Spinal cord (tissue), 10 donors: ENCODE measurements around the gene TMEM272. TPM values are rescaled to one million over a fixed set of nuclear protein-coding genes. Genes with fewer than 3 reads are reported as not detected.

Experiments
- DNase-seq, 6 donors: peaks; one replicate each; pipeline versions ENCODE4 v3.0.0 to v3.0.0-alpha.2; 2013 to 2015; ENCODE audit warnings: low spot score in 6 of 6, low read depth in 4 of 6
- H3K27ac ChIP-seq: one replicate; pipeline ENCODE4 v1.5.1; 2013; ENCODE audit warnings: low read depth, low read length, control low read depth
- H3K27me3 ChIP-seq: one replicate; pipeline ENCODE4 v1.6.1; 2013; ENCODE audit warnings: low read length; ENCODE audit not compliant: control insufficient read depth, insufficient read depth
- H3K36me3 ChIP-seq: one replicate; pipeline ENCODE4 v1.6.1; 2013; ENCODE audit warnings: low read length; ENCODE audit not compliant: control insufficient read depth, insufficient read depth
- H3K4me1 ChIP-seq: one replicate; pipeline ENCODE4 v1.6.1; 2013; ENCODE audit warnings: low read length; ENCODE audit not compliant: control insufficient read depth, insufficient read depth
- H3K4me3 ChIP-seq: one replicate; pipeline ENCODE4 v1.5.1; 2013; ENCODE audit warnings: low read depth, low read length, control low read depth
- H3K9me3 ChIP-seq: one replicate; pipeline ENCODE4 v1.6.1; 2013; ENCODE audit warnings: low read length; ENCODE audit not compliant: control insufficient read depth, insufficient read depth
- WGBS: methylation state at CpG from one replicate; pipeline ENCODE4 v1.1.5; 2013; ENCODE audit warnings: missing lambda C conversion rate; ENCODE audit not compliant: insufficient coverage; 5-methylcytosine and 5-hydroxymethylcytosine counted together
- polyA plus RNA-seq, 2 donors: library from polyadenylated mRNA; unstranded; fragments of 120-200 nt; gene quantifications; one replicate each; pipeline ENCODE4 v1.2.1, GENCODE V29; 2013; ENCODE audit not compliant: insufficient read length in 2 of 2
- total RNA-seq, 2 donors: library from RNA; depleted of rRNA in 1 of 2; stranded (reverse); fragments of 120-200 nt in 1 of 2; fragments of >200 nt in 1 of 2; gene quantifications; one replicate each; pipeline versions ENCODE4 v1.2.3 to v1.2.4, GENCODE V29; 2013 to 2014
- donor health status: healthy.

TMEM272 gene
- total and polyA plus RNA-seq, 4 donors: 0.50 to 2.2 (median 1.2) TPM

DNA sequence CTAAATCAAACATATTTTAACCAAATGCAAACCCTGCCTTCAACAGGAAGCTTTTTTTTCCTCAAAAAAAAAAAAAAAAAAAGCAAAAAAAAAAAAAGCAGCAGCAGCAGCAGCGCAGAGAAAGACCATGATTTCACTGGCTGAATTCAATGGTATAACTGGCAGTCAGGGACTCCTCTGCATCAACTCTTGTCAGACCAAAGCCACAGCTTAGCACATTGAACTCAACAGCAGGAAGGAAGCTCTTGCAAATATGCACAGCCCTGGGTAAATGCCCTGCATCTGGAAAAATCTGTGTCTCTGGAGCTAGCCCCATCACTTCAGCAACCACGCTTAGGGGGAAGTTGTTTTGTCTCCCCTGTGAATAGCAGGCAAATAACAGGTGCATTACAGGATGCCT lies 23.4 kb downstream of the TMEM272 start:
- no peaks in the 10 kb centered on the region for H3K9me3 ChIP-seq
- H3K4me3 ChIP-seq: no peak overlapping the region

DNA sequence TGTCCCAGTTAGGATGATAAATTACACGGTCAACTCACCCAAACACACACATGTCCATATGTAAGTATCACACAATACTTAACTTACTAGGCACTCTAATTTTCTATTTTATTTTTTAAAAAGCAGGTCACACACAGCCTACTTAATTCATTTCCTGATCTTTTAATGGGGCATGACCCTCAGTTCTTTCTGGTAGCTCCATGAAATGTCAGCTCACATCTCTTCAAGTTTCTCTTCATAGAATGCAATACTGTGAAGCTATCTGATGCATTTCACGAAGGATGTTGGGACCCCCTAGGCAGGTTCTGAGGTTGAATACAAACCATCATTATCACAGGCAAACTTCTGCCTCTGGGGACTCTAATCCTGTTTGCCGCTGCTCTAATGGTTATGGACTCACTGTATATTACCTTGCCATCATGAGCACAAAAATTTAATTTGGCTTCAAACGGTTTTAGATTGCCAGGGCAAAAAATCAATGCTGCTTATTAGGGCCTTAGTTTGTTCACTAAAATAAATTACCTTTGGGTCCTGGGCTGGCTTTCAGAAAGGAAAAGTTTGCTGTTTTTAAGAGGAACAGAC lies 24.9 kb downstream of the TMEM272 start:
- no peaks in the 10 kb centered on the region for H3K36me3 ChIP-seq
- H3K4me3 ChIP-seq: no peak overlapping the region
- WGBS: 55% methylated on average over 3 of the region's 4 CpGs
- H3K27ac ChIP-seq: no peak overlapping the region
- H3K4me1 ChIP-seq: peaks cover 3% of the 10 kb centered on the region
- no peaks in the 10 kb centered on the region for H3K9me3 ChIP-seq
- peak in 1 of 6 donors; percentile 59 for DNase-seq
- H3K27me3 ChIP-seq: no peaks in the 10 kb centered on the region

More for the DNA sequence above, 23.4 kb downstream of the TMEM272 start:
- Histone ChIP-seq H3K27ac (no peak overlapping the region), H3K4me1 (peaks cover 4% of the 10 kb centered on the region), H3K36me3 (no peaks in the 10 kb centered on the region), H3K27me3 (no peaks in the 10 kb centered on the region)
- DNase-seq: peak in 1 of 6 donors; percentile 28
- WGBS: no CpG with 5 or more reads among the region's 2 CpGs

DNA sequence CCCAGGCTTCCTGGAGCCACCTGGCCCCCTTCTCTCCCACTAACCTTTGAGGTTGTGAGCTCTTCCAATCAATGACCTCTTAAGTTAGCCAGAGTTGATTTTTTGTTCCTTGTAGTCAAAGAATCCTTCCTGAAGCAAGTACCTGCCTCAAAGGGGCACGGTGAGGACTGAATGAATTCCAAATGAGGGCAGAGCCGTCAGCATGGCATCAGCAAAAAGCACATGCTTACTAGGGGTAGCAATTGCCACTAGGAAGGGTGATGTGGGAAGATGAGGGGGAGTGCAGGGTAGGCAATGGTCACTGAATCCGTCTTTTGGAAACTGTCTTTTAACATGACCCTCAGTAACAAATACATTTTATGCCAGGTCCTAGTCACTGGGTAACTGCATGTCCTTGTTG lies 25.4 kb downstream of the TMEM272 start:
- DNase-seq: no peak
- WGBS: 65% methylated on average over 2 of the region's 3 CpGs
- H3K27me3 ChIP-seq: no peaks in the 10 kb centered on the region
- no peaks in the 10 kb centered on the region for H3K36me3 ChIP-seq
- no peak overlapping the region for H3K4me3 ChIP-seq
- H3K9me3 ChIP-seq: no peaks in the 10 kb centered on the region
- peaks cover 3% of the 10 kb centered on the region for H3K4me1 ChIP-seq
- no peak overlapping the region for H3K27ac ChIP-seq

DNA sequence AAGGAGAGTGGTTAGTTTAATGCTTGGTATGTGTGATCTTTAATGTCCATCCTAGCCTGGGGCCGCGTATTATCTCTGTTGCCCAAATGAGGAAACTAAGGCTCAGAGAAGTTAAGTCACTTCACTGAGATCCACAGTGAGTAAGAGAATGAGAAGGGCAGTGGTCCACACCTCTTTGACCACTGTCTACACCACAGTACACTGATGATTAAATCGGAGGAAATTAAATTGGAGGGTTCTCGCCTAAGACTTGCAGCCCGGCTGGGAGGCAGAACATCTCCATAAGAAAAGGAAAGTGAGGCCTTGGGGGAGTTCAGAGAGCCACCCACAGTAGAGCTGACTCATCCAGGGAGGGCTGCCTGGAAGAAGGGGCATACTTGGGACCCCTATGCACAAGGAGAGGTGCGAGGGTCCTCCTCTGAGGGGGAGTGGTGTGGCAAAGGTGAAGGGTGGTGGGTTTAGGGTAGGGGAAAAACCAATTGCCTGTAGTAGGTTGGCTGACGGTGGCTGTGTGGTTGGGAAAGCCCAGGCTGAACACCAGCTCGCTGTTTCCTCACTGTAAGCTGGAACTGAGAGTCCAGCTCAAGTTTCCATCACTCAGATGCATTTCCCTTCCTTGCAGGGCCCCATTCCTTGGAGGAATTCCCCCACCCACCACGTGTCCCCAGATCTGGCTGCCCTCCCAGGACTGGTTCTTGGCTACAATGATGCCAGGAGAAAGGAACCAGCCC lies 26.0 kb downstream of the TMEM272 start:
- DNase-seq: peak in 1 of 6 donors; percentile 38
- H3K4me3 ChIP-seq: no peak overlapping the region
- H3K9me3 ChIP-seq: no peaks in the 10 kb centered on the region
- peaks cover 3% of the 10 kb centered on the region for H3K4me1 ChIP-seq
- H3K36me3 ChIP-seq: no peaks in the 10 kb centered on the region
- WGBS: 75% methylated on average over 5 of the region's 9 CpGs
- H3K27ac ChIP-seq: no peak overlapping the region
- no peaks in the 10 kb centered on the region for H3K27me3 ChIP-seq

DNA sequence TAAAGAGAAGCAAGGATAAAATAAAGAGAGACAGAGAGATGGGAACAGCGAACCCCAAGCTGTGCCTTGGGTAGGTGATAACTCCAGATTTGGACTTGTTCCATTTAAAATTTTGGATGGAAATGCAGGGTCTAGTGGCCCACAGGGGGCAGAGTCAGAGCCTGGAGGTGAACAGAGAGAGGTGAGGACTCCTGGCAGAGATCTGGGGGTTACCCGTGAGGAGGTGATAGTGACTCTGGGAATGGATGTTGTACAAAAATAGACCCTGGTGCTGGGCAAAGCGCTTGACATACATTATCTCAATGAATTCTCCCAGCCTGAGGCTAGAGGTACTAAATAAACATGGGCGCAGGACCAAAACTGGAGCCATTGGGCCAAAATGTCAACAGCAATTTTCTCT lies 26.7 kb downstream of the TMEM272 start:
- Histone ChIP-seq H3K27ac (no peak overlapping the region), H3K4me3 (no peak overlapping the region), H3K4me1 (peaks cover 3% of the 10 kb centered on the region), H3K9me3 (no peaks in the 10 kb centered on the region), H3K36me3 (no peaks in the 10 kb centered on the region), H3K27me3 (no peaks in the 10 kb centered on the region)
- 100% methylated on average over 1 of the region's 4 CpGs for WGBS
- no peak for DNase-seq

DNA sequence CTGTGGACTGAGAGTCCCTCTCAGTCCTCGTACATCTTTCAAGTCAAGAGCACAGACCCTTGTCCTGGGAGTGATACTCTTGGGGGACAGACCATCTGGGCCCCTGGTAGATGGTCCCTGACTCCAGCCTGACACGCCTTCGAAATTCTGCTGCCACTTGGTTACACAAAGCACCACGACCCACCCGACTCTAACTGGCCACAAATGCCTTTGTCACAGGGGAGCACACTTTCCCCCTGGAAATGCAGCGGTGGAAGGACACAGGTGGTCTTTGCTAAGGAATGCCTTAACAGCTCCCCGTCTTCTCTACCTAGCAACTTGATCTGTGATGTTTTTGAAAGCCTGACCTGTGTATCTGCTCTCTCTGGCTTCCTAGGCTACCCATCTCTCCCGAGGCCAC lies 27.3 kb downstream of the TMEM272 start:
- Histone ChIP-seq H3K4me3 (no peak overlapping the region), H3K27me3 (no peaks in the 10 kb centered on the region), H3K4me1 (peaks cover 3% of the 10 kb centered on the region), H3K9me3 (no peaks in the 10 kb centered on the region), H3K27ac (no peak overlapping the region), H3K36me3 (no peaks in the 10 kb centered on the region)
- WGBS: 86% methylated on average over 7 of the region's 8 CpGs
- DNase-seq: no peak

DNA sequence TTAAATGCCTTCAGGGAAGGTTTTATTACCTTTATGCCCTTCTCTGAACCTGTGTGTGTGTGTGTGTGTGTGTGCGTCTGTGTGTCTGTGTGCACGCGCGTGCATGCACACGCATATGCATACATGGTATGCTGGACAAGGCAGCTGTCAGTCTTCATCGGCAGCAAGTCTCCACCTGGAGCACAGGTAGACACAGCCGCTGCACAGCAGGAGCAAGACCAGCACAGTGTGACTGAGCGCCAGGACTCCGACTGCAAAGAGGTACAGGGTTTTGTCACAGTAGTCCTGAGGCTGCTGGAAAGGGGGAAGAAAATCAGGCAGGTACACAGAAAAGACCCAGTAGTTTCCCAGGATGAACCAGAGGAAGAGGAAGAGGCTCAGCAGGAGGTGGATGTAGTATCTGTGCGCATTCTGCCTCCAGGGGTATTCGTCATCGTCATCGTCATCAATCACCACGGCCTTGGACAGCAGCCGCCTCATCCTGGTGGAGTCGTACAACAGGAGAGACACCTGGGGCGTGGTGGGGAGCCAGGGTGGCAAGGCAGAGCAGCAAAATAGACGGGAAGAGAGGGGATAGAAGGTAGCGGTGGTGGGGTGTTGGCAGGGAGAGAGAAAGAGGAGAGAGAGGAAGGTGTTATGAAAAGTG lies 28.2 kb downstream of the TMEM272 start:
- no peak for DNase-seq
- no peaks in the 10 kb centered on the region for H3K9me3 ChIP-seq
- H3K27ac ChIP-seq: no peak overlapping the region
- WGBS: 80% methylated on average over 19 of the region's 19 CpGs
- H3K4me1 ChIP-seq: peaks cover 3% of the 10 kb centered on the region
- no peaks in the 10 kb centered on the region for H3K27me3 ChIP-seq
- H3K36me3 ChIP-seq: no peaks in the 10 kb centered on the region
- H3K4me3 ChIP-seq: no peak overlapping the region

DNA sequence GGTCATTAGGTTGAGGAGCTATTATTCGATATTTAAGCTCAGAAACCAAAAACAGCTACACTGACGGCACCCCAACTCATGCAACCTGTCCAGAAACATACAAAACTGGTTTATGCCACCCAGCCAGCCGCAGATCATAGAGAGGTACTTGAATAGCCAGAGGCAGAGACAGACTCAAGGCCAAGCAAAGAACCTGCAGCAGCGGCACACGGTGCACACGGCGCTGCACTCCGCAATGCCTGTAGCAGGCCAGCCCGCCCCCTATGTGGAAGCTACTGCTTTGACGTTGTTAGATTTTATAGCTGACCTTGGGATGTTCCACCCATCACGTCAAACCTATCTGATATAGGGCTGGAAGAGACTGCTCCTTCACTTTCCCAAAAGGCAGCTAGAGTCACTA lies 29.1 kb downstream of the TMEM272 start:
- Histone ChIP-seq H3K36me3 (no peaks in the 10 kb centered on the region), H3K27me3 (no peaks in the 10 kb centered on the region), H3K9me3 (no peaks in the 10 kb centered on the region), H3K4me3 (no peak overlapping the region), H3K27ac (no peak overlapping the region), H3K4me1 (peaks cover 3% of the 10 kb centered on the region)
- no peak for DNase-seq
- WGBS: 86% methylated on average over 8 of the region's 11 CpGs

DNA sequence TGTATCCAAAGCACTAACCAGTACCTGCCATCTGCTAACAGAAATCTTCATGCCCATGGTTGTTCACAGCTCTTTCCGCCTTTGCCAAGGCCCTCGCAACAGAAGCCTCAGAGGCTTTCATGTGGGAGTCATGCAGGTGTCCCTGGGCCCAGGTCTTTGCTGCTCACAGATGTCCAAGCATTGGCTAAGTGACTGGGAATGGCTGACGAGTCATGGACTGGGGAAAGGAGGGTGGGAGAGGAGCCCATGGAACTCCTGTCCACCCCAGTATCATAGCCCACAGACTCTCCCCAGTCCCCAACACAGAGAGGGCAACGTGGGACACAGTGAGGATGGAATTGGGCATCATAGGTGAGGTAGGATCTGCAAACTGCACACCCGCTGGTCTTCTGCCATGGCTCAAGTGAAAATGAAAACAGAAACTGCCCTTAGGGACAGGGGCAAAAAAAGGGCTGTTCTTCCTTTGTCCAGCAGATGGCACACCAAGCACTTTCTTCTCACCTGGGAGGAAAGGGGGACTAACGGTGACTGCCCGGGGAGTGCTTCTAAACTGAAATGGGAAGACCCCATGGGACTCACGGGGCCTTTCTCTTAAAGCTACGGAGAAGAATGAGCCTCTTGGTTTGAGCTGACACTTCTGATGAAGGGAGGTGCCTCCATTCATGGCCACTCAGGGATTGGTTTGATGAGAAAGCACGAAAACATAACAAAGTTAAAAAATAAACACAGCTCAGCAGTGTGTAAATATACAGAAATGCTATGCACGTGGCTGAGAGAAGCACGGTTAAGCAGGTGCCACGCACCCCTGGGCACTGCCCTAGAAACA lies 29.9 kb downstream of the TMEM272 start:
- WGBS: 40% methylated on average over 5 of the region's 13 CpGs
- peak in 2 of 6 donors; percentile 75 to 78 for DNase-seq
- Histone ChIP-seq H3K9me3 (no peaks in the 10 kb centered on the region), H3K27me3 (no peaks in the 10 kb centered on the region), H3K4me1 (peaks cover 3% of the 10 kb centered on the region), H3K4me3 (no peak overlapping the region), H3K36me3 (no peaks in the 10 kb centered on the region), H3K27ac (no peak overlapping the region)
